Neural progenitor cell (in vitro differentiated cells): ENCODE data around the gene OR6P1. TPM values are rescaled to one million over a fixed set of nuclear protein-coding genes. Genes with fewer than 3 reads are reported as not detected.

ENCODE experiments used
- DNase-seq: peaks from one replicate; pipeline ENCODE4 v3.0.0-alpha.2; 2016; ENCODE audit warnings: low spot score
- H2AFZ ChIP-seq: fragments of 200-600 bp; sonication (generic); replicated peaks from 2 replicates; pipeline ENCODE4 v1.6.1; 2016; ENCODE audit warnings: antibody characterized with exemption
- H3F3A ChIP-seq: fragments of 200-600 bp; sonication (generic); 2 replicates; pipeline ENCODE4 v1.6.1; 2016; ENCODE audit warnings: antibody characterized with exemption, low read depth
- H3K27ac ChIP-seq: fragments of 200-600 bp; sonication (generic); 2 replicates; pipeline ENCODE4 v1.5.1; 2016; ENCODE audit warnings: mild to moderate bottlenecking
- H3K27me3 ChIP-seq: fragments of 200-600 bp; sonication (generic); 2 replicates; pipeline ENCODE4 v1.6.1; 2016; ENCODE audit warnings: mild to moderate bottlenecking, moderate library complexity
- H3K36me3 ChIP-seq: fragments of 200-600 bp; sonication (generic); 2 replicates; pipeline ENCODE4 v1.5.1; 2016
- H3K4me1 ChIP-seq: fragments of 200-600 bp; sonication (generic); 2 replicates; pipeline ENCODE4 v1.6.1; 2016; ENCODE audit warnings: mixed run types
- H3K4me2 ChIP-seq: fragments of 200-600 bp; sonication (generic); 2 replicates; pipeline ENCODE4 v1.6.1; 2016
- H3K4me3 ChIP-seq: fragments of 200-600 bp; sonication (generic); 2 replicates; pipeline ENCODE4 v1.5.1; 2016
- H3K79me2 ChIP-seq: fragments of 200-600 bp; sonication (generic); 2 replicates; pipeline ENCODE4 v1.6.1; 2016; ENCODE audit warnings: low read depth
- H3K9ac ChIP-seq: fragments of 200-600 bp; sonication (generic); 2 replicates; pipeline ENCODE4 v1.6.1; 2016
- H3K9me3 ChIP-seq: fragments of 200-600 bp; sonication (generic); 2 replicates; pipeline ENCODE4 v1.5.1; 2016; ENCODE audit warnings: low read depth
- H4K20me1 ChIP-seq: fragments of 200-600 bp; sonication (generic); 2 replicates; pipeline ENCODE4 v1.6.1; 2016; ENCODE audit warnings: low read depth
- H3K27ac Mint-ChIP-seq: 3 replicates; pipeline ENCODE4 v1.8.0; 2021; ENCODE audit warnings: mixed read lengths
- H3K27me3 Mint-ChIP-seq: 2 replicates; pipeline ENCODE4 v1.8.0; 2022; ENCODE audit warnings: low read depth, mild to moderate bottlenecking, inconsistent platforms, moderate library complexity, mixed read lengths; ENCODE audit not compliant: insufficient read depth
- H3K36me3 Mint-ChIP-seq: 3 replicates; pipeline ENCODE4 v1.8.0; 2021; ENCODE audit warnings: mixed read lengths
- H3K4me1 Mint-ChIP-seq: 3 replicates; pipeline ENCODE4 v1.8.0; 2021; ENCODE audit warnings: mixed read lengths
- H3K4me3 Mint-ChIP-seq: 3 replicates; pipeline ENCODE4 v1.8.0; 2021; ENCODE audit warnings: mild to moderate bottlenecking, moderate library complexity, mixed read lengths
- H3K9me3 Mint-ChIP-seq: 3 replicates; pipeline ENCODE4 v1.8.0; 2020; ENCODE audit warnings: mixed read lengths
- CTCF ChIP-seq: fragments of 200-600 bp; sonication (generic); IDR thresholded peaks from 2 replicates; pipeline ENCODE4 v1.5.1; 2017; ENCODE audit warnings: antibody characterized with exemption, mild to moderate bottlenecking
- EZH2 ChIP-seq: fragments of 200-600 bp; sonication (generic); IDR thresholded peaks from 2 replicates; pipeline ENCODE4 v1.6.1; 2017; ENCODE audit warnings: antibody characterized with exemption, mild to moderate bottlenecking, moderate library complexity
- EZH2phosphoT487 ChIP-seq: fragments of 200-600 bp; sonication (generic); IDR thresholded peaks from 2 replicates; pipeline ENCODE4 v1.6.1; 2017; ENCODE audit warnings: antibody characterized with exemption
- total RNA-seq: library from RNA; depleted of rRNA; stranded (reverse); fragments of >200 nt; gene quantifications from 2 replicates; pipeline ENCODE4 v1.2.3, GENCODE V29; 2015; ENCODE audit warnings: low replicate concordance

OR6P1 gene
- total RNA-seq, 1 donor from 2014 or later: not detected

GRCh38 chr1:158552296-158552695, 18.1 kb downstream of the OR6P1 start:
- Histone ChIP-seq H3K9me3 (no peaks in the 10 kb centered on the region), H3K9ac (no peak overlapping the region), H3K36me3 (no peaks in the 10 kb centered on the region), H3K4me3 (no peak overlapping the region), H3K4me2 (no peak overlapping the region), H3K4me1 (no peaks in the 10 kb centered on the region), H3K27me3 (no peaks in the 10 kb centered on the region), H3K79me2 (no peaks in the 10 kb centered on the region), H3F3A (no peaks in the 10 kb centered on the region), H2AFZ (no peak overlapping the region), H4K20me1 (no peaks in the 10 kb centered on the region), H3K27ac (no peak overlapping the region)
- Mint-ChIP-seq H3K27ac (no peak overlapping the region), H3K36me3 (no peaks in the 10 kb centered on the region), H3K4me3 (no peak overlapping the region), H3K4me1 (no peaks in the 10 kb centered on the region), H3K27me3 (peaks cover 2% of the 10 kb centered on the region), H3K9me3 (no peaks in the 10 kb centered on the region)
- no peak for DNase-seq
- TF ChIP-seq EZH2phosphoT487 (no peak), CTCF (no peak), EZH2 (no peak)

GRCh38 chr1:158547533-158547932, 22.8 kb downstream of the OR6P1 start:
- no peaks in the 10 kb centered on the region for H3K36me3 ChIP-seq
- H3K4me1 ChIP-seq: no peaks in the 10 kb centered on the region
- H3K9me3 Mint-ChIP-seq: no peaks in the 10 kb centered on the region
- H2AFZ ChIP-seq: no peak overlapping the region
- no peaks in the 10 kb centered on the region for H4K20me1 ChIP-seq
- no peak overlapping the region for H3K4me2 ChIP-seq
- no peak overlapping the region for H3K9ac ChIP-seq
- H3F3A ChIP-seq: no peaks in the 10 kb centered on the region
- peaks cover 2% of the 10 kb centered on the region for H3K27me3 Mint-ChIP-seq
- H3K9me3 ChIP-seq: no peaks in the 10 kb centered on the region
- no peaks in the 10 kb centered on the region for H3K36me3 Mint-ChIP-seq
- no peak overlapping the region for H3K4me3 ChIP-seq
- H3K27ac ChIP-seq: no peak overlapping the region
- no peaks in the 10 kb centered on the region for H3K27me3 ChIP-seq
- H3K4me1 Mint-ChIP-seq: no peaks in the 10 kb centered on the region
- DNase-seq: no peak
- H3K27ac Mint-ChIP-seq: no peak overlapping the region
- H3K79me2 ChIP-seq: no peaks in the 10 kb centered on the region
- TF ChIP-seq CTCF (no peak), EZH2 (no peak), EZH2phosphoT487 (no peak)
- H3K4me3 Mint-ChIP-seq: no peak overlapping the region

GRCh38 chr1:158537609-158538008, 32.8 kb downstream of the OR6P1 start:
- Histone ChIP-seq H3K4me1 (no peaks in the 10 kb centered on the region), H3K9ac (no peak overlapping the region), H3K27ac (no peak overlapping the region), H3K36me3 (no peaks in the 10 kb centered on the region), H3K79me2 (no peaks in the 10 kb centered on the region), H3K4me3 (no peak overlapping the region), H2AFZ (no peak overlapping the region), H3K27me3 (no peaks in the 10 kb centered on the region), H3K9me3 (no peaks in the 10 kb centered on the region), H3F3A (no peaks in the 10 kb centered on the region), H3K4me2 (no peak overlapping the region), H4K20me1 (no peaks in the 10 kb centered on the region)
- peaks cover 2% of the 10 kb centered on the region for H3K27me3 Mint-ChIP-seq
- DNase-seq: no peak
- H3K9me3 Mint-ChIP-seq: no peaks in the 10 kb centered on the region
- TF ChIP-seq CTCF (no peak), EZH2 (no peak), EZH2phosphoT487 (no peak)
- no peak overlapping the region for H3K27ac Mint-ChIP-seq
- H3K4me3 Mint-ChIP-seq: no peak overlapping the region
- H3K4me1 Mint-ChIP-seq: peaks cover 3% of the 10 kb centered on the region
- H3K36me3 Mint-ChIP-seq: no peaks in the 10 kb centered on the region

GRCh38 chr1:158534496-158534895, 35.9 kb downstream of the OR6P1 start:
- no peaks in the 10 kb centered on the region for H3K36me3 ChIP-seq
- H3K36me3 Mint-ChIP-seq: no peaks in the 10 kb centered on the region
- no peaks in the 10 kb centered on the region for H3K79me2 ChIP-seq
- H3K27ac Mint-ChIP-seq: no peak overlapping the region
- no peaks in the 10 kb centered on the region for H3F3A ChIP-seq
- H3K4me3 Mint-ChIP-seq: no peak overlapping the region
- no peak overlapping the region for H3K27ac ChIP-seq
- H3K4me1 ChIP-seq: no peaks in the 10 kb centered on the region
- DNase-seq: no peak
- no peak overlapping the region for H3K9ac ChIP-seq
- peaks cover under 1% of the 10 kb centered on the region for H3K9me3 Mint-ChIP-seq
- peaks cover 2% of the 10 kb centered on the region for H3K27me3 Mint-ChIP-seq
- H3K4me2 ChIP-seq: no peak overlapping the region
- no peak overlapping the region for H3K4me3 ChIP-seq
- H2AFZ ChIP-seq: no peak overlapping the region
- H3K27me3 ChIP-seq: no peaks in the 10 kb centered on the region
- H4K20me1 ChIP-seq: no peaks in the 10 kb centered on the region
- H3K9me3 ChIP-seq: no peaks in the 10 kb centered on the region
- H3K4me1 Mint-ChIP-seq: peaks cover 3% of the 10 kb centered on the region
- TF ChIP-seq EZH2phosphoT487 (no peak), CTCF (no peak), EZH2 (no peak)
